Measurements from ENCODE around the gene ASPG. TPM values are rescaled to one million over a fixed set of nuclear protein-coding genes. Genes with fewer than 3 reads are reported as not detected.

Gene ASPG
- total RNA-seq, 1 donor from 2014 or later, result not detected

DNA sequence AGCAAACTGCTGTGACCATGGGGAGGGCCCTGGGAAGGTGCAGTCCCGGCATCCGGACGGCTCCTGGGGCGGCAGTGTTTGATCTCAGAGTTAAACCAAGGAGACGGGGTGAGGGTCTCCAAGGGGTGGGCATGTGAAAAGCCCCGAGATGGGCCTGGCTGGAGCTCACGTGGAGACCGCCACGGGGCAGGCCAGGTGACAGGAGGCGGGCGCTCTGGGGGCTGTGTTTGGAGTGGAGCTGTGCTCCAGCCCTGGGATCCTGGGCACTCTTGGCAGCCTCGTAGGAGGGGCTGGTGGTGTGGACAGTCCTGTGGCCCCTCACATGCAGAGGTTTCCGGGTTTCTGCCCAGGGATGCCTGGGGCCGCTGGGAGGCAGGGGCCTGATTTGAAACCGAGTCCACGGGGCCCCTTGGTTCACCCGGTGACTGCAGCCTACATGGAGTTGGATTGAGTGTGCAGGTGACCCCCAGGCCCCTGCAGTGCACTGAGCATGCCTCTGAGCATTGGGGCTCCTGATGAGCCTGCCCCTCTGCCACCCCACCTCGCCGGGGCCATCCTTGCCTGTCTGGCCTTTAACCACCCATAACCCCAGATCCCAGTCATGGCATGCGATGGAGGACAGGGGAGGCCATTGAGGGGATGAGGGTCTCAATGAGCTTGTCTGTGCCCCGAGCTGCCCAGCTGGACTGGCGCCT, 61.3 kb downstream of the ASPG start:
- H3K4me3 ChIP-seq (ENCODE audit: low read depth, low read length), result no peak overlapping the region
- DNase-seq (ENCODE audit: low read depth), result no peak
- TF ChIP-seq, protein P1, sequence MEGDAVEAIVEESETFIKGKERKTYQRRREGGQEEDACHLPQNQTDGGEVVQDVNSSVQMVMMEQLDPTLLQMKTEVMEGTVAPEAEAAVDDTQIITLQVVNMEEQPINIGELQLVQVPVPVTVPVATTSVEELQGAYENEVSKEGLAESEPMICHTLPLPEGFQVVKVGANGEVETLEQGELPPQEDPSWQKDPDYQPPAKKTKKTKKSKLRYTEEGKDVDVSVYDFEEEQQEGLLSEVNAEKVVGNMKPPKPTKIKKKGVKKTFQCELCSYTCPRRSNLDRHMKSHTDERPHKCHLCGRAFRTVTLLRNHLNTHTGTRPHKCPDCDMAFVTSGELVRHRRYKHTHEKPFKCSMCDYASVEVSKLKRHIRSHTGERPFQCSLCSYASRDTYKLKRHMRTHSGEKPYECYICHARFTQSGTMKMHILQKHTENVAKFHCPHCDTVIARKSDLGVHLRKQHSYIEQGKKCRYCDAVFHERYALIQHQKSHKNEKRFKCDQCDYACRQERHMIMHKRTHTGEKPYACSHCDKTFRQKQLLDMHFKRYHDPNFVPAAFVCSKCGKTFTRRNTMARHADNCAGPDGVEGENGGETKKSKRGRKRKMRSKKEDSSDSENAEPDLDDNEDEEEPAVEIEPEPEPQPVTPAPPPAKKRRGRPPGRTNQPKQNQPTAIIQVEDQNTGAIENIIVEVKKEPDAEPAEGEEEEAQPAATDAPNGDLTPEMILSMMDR (IDR thresholded peaks at IDR 0.05; ENCODE audit: insufficient read depth, low read length, poor library complexity, severe bottlenecking), result no peak
- no peaks in the 10 kb centered on the region for H3K36me3 ChIP-seq (ENCODE audit: control insufficient read depth, insufficient read depth, low read length)
- peaks cover 2% of the 10 kb centered on the region for H3K27me3 ChIP-seq (ENCODE audit: control insufficient read depth, insufficient read depth, low read length)

- DNase-seq (ENCODE audit: low read depth), result no peak
These were observed 62.0 kb downstream of the ASPG start for GRCh38 chr14:104147346-104148125.

GRCh38 chr14:104148433-104149277, 63.2 kb downstream of the ASPG start:
- TF ChIP-seq, protein P1 (IDR thresholded peaks at IDR 0.05; ENCODE audit: insufficient read depth, low read length, poor library complexity, severe bottlenecking), result no peak
- Histone ChIP-seq H3K4me3 (ENCODE audit: low read depth, low read length) (no peak overlapping the region), H3K27me3 (ENCODE audit: control insufficient read depth, insufficient read depth, low read length) (no peaks in the 10 kb centered on the region), H3K36me3 (ENCODE audit: control insufficient read depth, insufficient read depth, low read length) (no peaks in the 10 kb centered on the region)
- DNase-seq (ENCODE audit: low read depth), result no peak

More at GRCh38 chr14:104147346-104148125, 62.0 kb downstream of the ASPG start:
- TF ChIP-seq, protein P1 (IDR thresholded peaks at IDR 0.05; ENCODE audit: insufficient read depth, low read length, poor library complexity, severe bottlenecking), result no peak
- no peaks in the 10 kb centered on the region for H3K36me3 ChIP-seq (ENCODE audit: control insufficient read depth, insufficient read depth, low read length)
- peaks cover 2% of the 10 kb centered on the region for H3K27me3 ChIP-seq (ENCODE audit: control insufficient read depth, insufficient read depth, low read length)
- H3K4me3 ChIP-seq (ENCODE audit: low read depth, low read length), result no peak overlapping the region

- Histone ChIP-seq H3K36me3 (ENCODE audit: control insufficient read depth, insufficient read depth, low read length) (no peaks in the 10 kb centered on the region), H3K27me3 (ENCODE audit: control insufficient read depth, insufficient read depth, low read length) (no peaks in the 10 kb centered on the region), H3K4me3 (ENCODE audit: low read depth, low read length) (no peak overlapping the region)
- TF ChIP-seq, protein P1 (IDR thresholded peaks at IDR 0.05; ENCODE audit: insufficient read depth, low read length, poor library complexity, severe bottlenecking), result no peak
- DNase-seq (ENCODE audit: low read depth), result no peak
These were observed 63.7 kb downstream of the ASPG start for GRCh38 chr14:104149278-104149595.

- H3K27me3 ChIP-seq (ENCODE audit: control insufficient read depth, insufficient read depth, low read length), result no peaks in the 10 kb centered on the region
- H3K36me3 ChIP-seq (ENCODE audit: control insufficient read depth, insufficient read depth, low read length), result no peaks in the 10 kb centered on the region
- no peak overlapping the region for H3K4me3 ChIP-seq (ENCODE audit: low read depth, low read length)
- TF ChIP-seq, protein P1 (IDR thresholded peaks at IDR 0.05; ENCODE audit: insufficient read depth, low read length, poor library complexity, severe bottlenecking), result no peak
- DNase-seq (ENCODE audit: low read depth), result no peak
These were observed 64.2 kb downstream of the ASPG start for GRCh38 chr14:104149617-104150135.
